Activated CD4-positive, alpha-beta T cell treated with anti-CD3 and anti-CD28 coated beads for 36 hours (primary cell): Measurements from ENCODE around the gene DMRT1. TPM values are rescaled to one million over a fixed set of nuclear protein-coding genes. Genes with fewer than 3 reads are reported as not detected.
"Not testable (repeated sequence)": the region's sequence is repeated elsewhere in the genome, so short reads cannot be mapped to it uniquely, and the experiment has no call there.

Experiments
- ATAC-seq: fragments of 200-7000 bp; cut with Tn5 transposase; one replicate; pipeline ENCODE4 v1.10.0; 2021; ENCODE audit warnings: mild to moderate bottlenecking, moderate library complexity
- CTCF ChIA-PET: fragments of 350-600 bp; sonication (Branson Sonifier 250); formaldehyde crosslinking; loops from one replicate; lab custom pipeline; 2021; ENCODE audit warnings: antibody characterized with exemption; lab: Charles Lee
- POLR2A ChIA-PET: fragments of 350-600 bp; sonication (Branson Sonifier 250); formaldehyde crosslinking; loops from one replicate; lab custom pipeline; 2021; ENCODE audit warnings: antibody characterized with exemption, inconsistent platforms; lab: Charles Lee
- DNase-seq: peaks from one replicate; pipeline ENCODE4 v3.0.0-alpha.2; 2020
- H3K27ac Mint-ChIP-seq: one replicate; pipeline ENCODE4 v1.8.0; 2021; ENCODE audit warnings: mixed read lengths
- H3K27me3 Mint-ChIP-seq: one replicate; pipeline ENCODE4 v1.8.0; 2021; ENCODE audit warnings: mixed read lengths
- H3K36me3 Mint-ChIP-seq: one replicate; pipeline ENCODE4 v1.8.0; 2021; ENCODE audit warnings: low read depth, mixed read lengths
- H3K4me1 Mint-ChIP-seq: one replicate; pipeline ENCODE4 v1.8.0; 2021; ENCODE audit warnings: mixed read lengths
- H3K4me3 Mint-ChIP-seq: one replicate; pipeline ENCODE4 v1.8.0; 2021; ENCODE audit warnings: mild to moderate bottlenecking, moderate library complexity, mixed read lengths
- H3K9me3 Mint-ChIP-seq: one replicate; pipeline ENCODE4 v1.8.0; 2021; ENCODE audit warnings: low read depth, mixed read lengths
- intact Hi-C, 2 experiments: fragments of 100-400 bp; cut with DNase I in 1 of 2; cut with micrococcal nuclease in 1 of 2; formaldehyde crosslinking; loops; one replicate each; pipeline versions ENCODE4 v1.14.2 to v1.15.1; 2022 to 2024; cut with DNase I, micrococcal nuclease
- total RNA-seq, 2 experiments: library from RNA; stranded (reverse); gene quantifications; one replicate each; pipeline ENCODE4 v1.2.3, GENCODE V29; 2021

The DMRT1 gene
- total RNA-seq, 2 experiments from 2014 or later, result not detected

GRCh38 chr9:860706-861105, 19.2 kb downstream of the DMRT1 start:
- intact Hi-C loops, result no loop called here
- CTCF ChIA-PET, result no interaction called here

GRCh38 chr9:861525-861924, 20.0 kb downstream of the DMRT1 start:
- H3K9me3 Mint-ChIP-seq, H3K27ac Mint-ChIP-seq, H3K4me3 Mint-ChIP-seq, CTCF ChIA-PET, DNase-seq, POLR2A ChIA-PET, ATAC-seq, H3K36me3 Mint-ChIP-seq, intact Hi-C loops, H3K4me1 Mint-ChIP-seq: not testable (repeated sequence)
- peaks cover 21% of the 10 kb centered on the region for H3K27me3 Mint-ChIP-seq

More at GRCh38 chr9:860706-861105, 19.2 kb downstream of the DMRT1 start:
- H3K4me3 Mint-ChIP-seq, result no peak overlapping the region
- no peaks in the 10 kb centered on the region for H3K4me1 Mint-ChIP-seq
- H3K9me3 Mint-ChIP-seq, result peaks cover 3% of the 10 kb centered on the region
- peaks cover 21% of the 10 kb centered on the region for H3K27me3 Mint-ChIP-seq
- ATAC-seq, result no peak
- no peak for DNase-seq
- no peaks in the 10 kb centered on the region for H3K36me3 Mint-ChIP-seq
- no peak overlapping the region for H3K27ac Mint-ChIP-seq
- POLR2A ChIA-PET, result no interaction called here

DNA sequence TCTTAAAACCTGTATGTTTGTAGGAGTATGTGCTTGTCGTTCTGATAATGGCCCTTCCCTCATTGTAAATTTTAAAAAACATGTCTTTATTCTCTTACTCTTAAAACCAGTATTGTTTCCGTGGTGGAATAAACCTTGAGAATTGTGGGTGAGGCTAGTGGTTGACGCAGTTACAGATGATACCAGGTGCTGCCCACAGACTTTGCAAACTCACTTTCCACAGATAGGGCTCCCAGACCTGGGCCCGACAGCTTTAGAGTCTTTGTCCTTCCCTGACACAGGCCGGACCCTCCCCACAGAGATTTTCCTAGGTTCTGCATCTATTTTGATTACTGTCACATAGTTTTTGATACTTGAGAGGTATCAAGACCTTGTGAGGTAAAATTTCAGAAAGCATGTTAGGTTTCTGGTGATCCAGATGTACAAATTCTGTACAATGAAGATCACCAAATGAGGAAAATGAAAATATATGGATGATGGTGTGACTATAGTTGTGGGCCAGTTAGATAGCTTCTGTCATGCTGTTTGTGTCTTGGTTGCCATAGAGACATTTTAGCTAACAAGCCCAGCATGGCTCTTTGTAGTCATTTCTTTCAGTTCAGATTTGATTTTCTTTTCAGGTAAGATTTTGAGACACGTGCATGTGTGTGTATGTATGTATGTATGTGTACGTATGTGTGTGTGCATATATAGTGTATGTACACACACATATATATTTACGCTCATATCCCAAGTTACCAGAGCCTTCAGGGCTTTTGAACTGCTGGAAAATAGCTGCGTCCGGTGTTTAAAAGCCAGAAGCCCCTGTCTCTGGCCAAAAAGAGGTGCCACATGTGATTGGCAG, 33.8 kb downstream of the DMRT1 start:
- DNase-seq (no peak), ATAC-seq (no peak)
- CTCF ChIA-PET, result interaction anchor here (0.5 to 1.5 kb wide), 4 partner anchors 12 to 145 kb away, joined by 3 to 6 read pairs (median 4); no protein-coding TSS in a partner anchor
- no peaks in the 10 kb centered on the region for H3K9me3 Mint-ChIP-seq
- POLR2A ChIA-PET, result no interaction called here
- no peaks in the 10 kb centered on the region for H3K4me1 Mint-ChIP-seq
- H3K4me3 Mint-ChIP-seq, result no peak overlapping the region
- H3K27me3 Mint-ChIP-seq, result peaks cover 14% of the 10 kb centered on the region
- H3K27ac Mint-ChIP-seq, result no peak overlapping the region
- no peaks in the 10 kb centered on the region for H3K36me3 Mint-ChIP-seq
- intact Hi-C loops, result no loop called here

- no peak for ATAC-seq
- ChIA-PET CTCF (interaction anchor here (0.6 to 1.5 kb wide), 3 partner anchors 11 to 133 kb away, joined by 3 to 6 read pairs (median 3); no protein-coding TSS in a partner anchor), POLR2A (no interaction called here)
- Mint-ChIP-seq H3K9me3 (no peaks in the 10 kb centered on the region), H3K4me1 (no peaks in the 10 kb centered on the region), H3K27ac (no peak overlapping the region), H3K27me3 (peaks cover 14% of the 10 kb centered on the region), H3K36me3 (no peaks in the 10 kb centered on the region), H3K4me3 (no peak overlapping the region)
- intact Hi-C loops, result no loop called here
- DNase-seq, result no peak
Measured at GRCh38 chr9:876425-876824, 34.9 kb downstream of the DMRT1 start.

DNA sequence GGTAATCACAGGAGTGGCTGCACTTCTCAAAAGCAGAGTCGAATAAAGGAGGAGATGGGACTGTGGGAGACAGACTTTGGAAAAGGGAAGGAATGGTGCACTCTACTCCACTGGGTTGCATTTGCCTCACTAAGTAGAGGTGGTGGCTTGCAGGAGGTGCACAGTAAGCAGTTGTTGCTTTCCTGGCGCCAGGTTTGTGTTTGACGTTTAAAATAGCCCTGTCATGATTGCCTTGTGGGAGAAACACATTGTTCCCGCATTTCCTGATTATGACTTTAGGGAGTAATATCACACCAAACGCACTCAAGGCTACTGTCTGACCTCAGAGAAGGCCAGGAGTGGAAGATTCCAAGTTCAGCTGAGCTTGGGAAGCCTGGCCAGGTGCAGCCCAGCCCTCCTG, 36.7 kb downstream of the DMRT1 start:
- DNase-seq (no peak), ATAC-seq (no peak)
- Mint-ChIP-seq H3K9me3 (no peaks in the 10 kb centered on the region), H3K4me1 (no peaks in the 10 kb centered on the region), H3K4me3 (no peak overlapping the region), H3K27me3 (peaks cover 22% of the 10 kb centered on the region), H3K36me3 (no peaks in the 10 kb centered on the region), H3K27ac (no peak overlapping the region)
- POLR2A ChIA-PET, result no interaction called here
- CTCF ChIA-PET, result no interaction called here
- intact Hi-C loops, result no loop called here

- no peaks in the 10 kb centered on the region for H3K4me1 Mint-ChIP-seq
Measured at GRCh38 chr9:880725-881124, 39.2 kb downstream of the DMRT1 start.

GRCh38 chr9:882416-882924, 41.0 kb downstream of the DMRT1 start:
- Mint-ChIP-seq H3K27ac (no peak overlapping the region), H3K36me3 (no peaks in the 10 kb centered on the region), H3K9me3 (no peaks in the 10 kb centered on the region), H3K27me3 (peaks cover 19% of the 10 kb centered on the region), H3K4me1 (no peaks in the 10 kb centered on the region), H3K4me3 (no peak overlapping the region)
- ChIA-PET POLR2A (no interaction called here), CTCF (interaction anchor here (0.5 kb wide), 1 partner anchor 342 kb away, joined by 3 read pairs; no protein-coding TSS in a partner anchor)
- DNase-seq, result no peak
- intact Hi-C loops, result no loop called here
- no peak for ATAC-seq

More at GRCh38 chr9:880725-881124, 39.2 kb downstream of the DMRT1 start:
- DNase-seq, result no peak
- Mint-ChIP-seq H3K27me3 (peaks cover 18% of the 10 kb centered on the region), H3K27ac (no peak overlapping the region), H3K36me3 (no peaks in the 10 kb centered on the region), H3K9me3 (no peaks in the 10 kb centered on the region), H3K4me3 (no peak overlapping the region)
- intact Hi-C loops, result no loop called here
- ChIA-PET POLR2A (no interaction called here), CTCF (interaction anchor here (0.6 kb wide), 1 partner anchor 213 kb away, joined by 3 read pairs; no protein-coding TSS in a partner anchor)
- no peak for ATAC-seq

DNA sequence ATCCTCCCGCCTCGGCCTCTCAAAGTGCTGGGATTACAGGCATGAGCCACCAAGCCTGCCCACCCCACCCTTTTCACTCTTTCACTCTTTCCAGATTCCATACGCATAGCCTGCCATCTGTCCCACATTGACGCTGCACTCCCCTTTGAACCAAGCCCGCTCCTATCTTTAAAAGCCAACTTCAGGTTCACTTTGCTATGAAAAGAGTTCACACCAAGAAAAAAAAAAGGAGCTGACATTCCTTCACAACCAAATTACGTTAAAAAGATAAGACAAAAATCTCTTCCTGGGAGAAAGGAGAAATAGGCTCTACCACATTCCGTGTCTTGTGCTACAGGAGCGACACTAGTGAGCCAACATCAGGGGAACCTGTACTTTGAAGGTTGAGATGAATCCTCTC, 41.5 kb downstream of the DMRT1 start:
- CTCF ChIA-PET, result no interaction called here
- DNase-seq (no peak), ATAC-seq (no peak)
- POLR2A ChIA-PET, result no interaction called here
- Mint-ChIP-seq H3K27ac (no peak overlapping the region), H3K4me1 (no peaks in the 10 kb centered on the region), H3K27me3 (peaks cover 20% of the 10 kb centered on the region), H3K36me3 (no peaks in the 10 kb centered on the region), H3K4me3 (no peak overlapping the region), H3K9me3 (no peaks in the 10 kb centered on the region)
- intact Hi-C loops, result no loop called here

GRCh38 chr9:886886-887285, 45.4 kb downstream of the DMRT1 start:
- Mint-ChIP-seq H3K27ac (no peak overlapping the region), H3K4me1 (no peaks in the 10 kb centered on the region), H3K9me3 (no peaks in the 10 kb centered on the region), H3K36me3 (no peaks in the 10 kb centered on the region), H3K27me3 (peaks cover 12% of the 10 kb centered on the region), H3K4me3 (no peak overlapping the region)
- ATAC-seq (no peak), DNase-seq (no peak)
- ChIA-PET POLR2A (no interaction called here), CTCF (interaction anchor here (0.8 to 1.4 kb wide), 3 partner anchors 11 to 118 kb away, joined by 3 to 6 read pairs (median 4); no protein-coding TSS in a partner anchor)
- intact Hi-C loops, result no loop called here

- DNase-seq (no peak), ATAC-seq (no peak)
- intact Hi-C loops, result loop anchor here in 1 of 2 experiments (2.0 kb wide), 1 partner anchor 279 kb away; no protein-coding TSS in a partner anchor
- Mint-ChIP-seq H3K36me3 (no peaks in the 10 kb centered on the region), H3K4me1 (peaks cover 12% of the 10 kb centered on the region), H3K27me3 (peaks cover 15% of the 10 kb centered on the region), H3K9me3 (no peaks in the 10 kb centered on the region), H3K27ac (no peak overlapping the region), H3K4me3 (no peak overlapping the region)
- POLR2A ChIA-PET, result no interaction called here
- CTCF ChIA-PET, result interaction anchor here (1.0 to 3.5 kb wide), 3 partner anchors 38 to 118 kb away, joined by 4 to 24 read pairs (median 7); no protein-coding TSS in a partner anchor
Measured at GRCh38 chr9:892123-892522, 50.6 kb downstream of the DMRT1 start.

DNA sequence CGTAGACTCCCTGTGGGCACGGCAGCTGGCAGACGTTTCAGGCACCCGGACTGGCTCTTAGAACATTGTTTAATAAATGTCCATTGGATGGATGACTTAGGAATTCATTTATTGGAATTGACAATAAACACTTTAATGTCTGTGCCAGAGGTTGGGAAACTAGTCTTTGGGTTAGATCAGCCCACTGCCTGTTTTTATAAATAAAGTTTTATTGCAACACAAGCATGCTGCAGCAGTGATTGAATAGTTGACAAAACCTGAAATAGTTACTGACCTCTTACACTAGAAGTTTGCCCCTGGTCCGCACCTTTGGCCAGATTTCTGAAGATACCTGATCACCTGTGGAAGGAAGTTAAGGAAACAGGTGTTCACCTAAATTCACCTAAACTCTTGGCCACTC, 51.6 kb downstream of the DMRT1 start:
- H3K36me3 Mint-ChIP-seq, result no peaks in the 10 kb centered on the region
- H3K27ac Mint-ChIP-seq, result no peak overlapping the region
- no peak overlapping the region for H3K4me3 Mint-ChIP-seq
- intact Hi-C loops, result loop anchor here (1.0 to 2.0 kb wide), 3 partner anchors 105 to 280 kb away; no protein-coding TSS in a partner anchor
- ATAC-seq, result no peak
- DNase-seq, result no peak
- peaks cover 11% of the 10 kb centered on the region for H3K27me3 Mint-ChIP-seq
- no peaks in the 10 kb centered on the region for H3K9me3 Mint-ChIP-seq
- CTCF ChIA-PET, result interaction anchor here (0.7 to 3.5 kb wide), 13 partner anchors 18 to 1163 kb away, joined by 3 to 24 read pairs (median 5); no protein-coding TSS in a partner anchor
- H3K4me1 Mint-ChIP-seq, result peaks cover 12% of the 10 kb centered on the region
- POLR2A ChIA-PET, result no interaction called here
